Thyroid gland (tissue), 4 donors: ENCODE data around the gene NBL1. TPM values are rescaled to one million over a fixed set of nuclear protein-coding genes. Genes with fewer than 3 reads are reported as not detected.
A peak's percentile ranks its signal among the peaks of the same experiment; 100 is the strongest.

Source experiments
- DNase-seq, 2 donors: peaks; one replicate each; pipeline ENCODE4 v3.0.0-alpha.2; 2019
- H3K27ac ChIP-seq, 3 donors: fragments of 200-600 bp; sonication (generic); 1 replicate in 2 of 3; 2 replicates in 1 of 3; pipeline ENCODE4 v1.5.1; 2016 to 2019; ENCODE audit warnings: mild to moderate bottlenecking in 1 of 3, moderate library complexity in 1 of 3
- H3K27me3 ChIP-seq: fragments of 200-600 bp; sonication (generic); one replicate; pipeline ENCODE4 v1.5.1; 2019
- H3K36me3 ChIP-seq, 2 donors: fragments of 200-600 bp; sonication (generic); one replicate each; pipeline ENCODE4 v1.5.1; 2016 to 2019
- H3K4me1 ChIP-seq, 2 donors: fragments of 200-600 bp; sonication (generic); one replicate each; pipeline ENCODE4 v1.5.1; 2017 to 2019
- H3K4me3 ChIP-seq, 3 donors: fragments of 200-600 bp; sonication (generic); replicated peaks in 1 of 3; 1 replicate in 2 of 3; 2 replicates in 1 of 3; pipeline ENCODE4 v1.5.1; 2016; ENCODE audit warnings: mild to moderate bottlenecking in 1 of 3
- H3K9me3 ChIP-seq: fragments of 200-600 bp; sonication (generic); one replicate; pipeline ENCODE4 v1.5.1; 2017
- POLR2A ChIP-seq, 2 donors: fragments of 450-650 bp; IDR thresholded peaks; one replicate each; pipeline ENCODE4 v1.6.1; 2017; ENCODE audit warnings: antibody characterized with exemption in 2 of 2, mild to moderate bottlenecking in 2 of 2, moderate library complexity in 1 of 2
- WGBS, 2 donors: methylation state at CpG; one replicate each; pipeline ENCODE4 v1.1.5; 2017; 5-methylcytosine and 5-hydroxymethylcytosine counted together
- intact Hi-C: fragments of 100-400 bp; cut with DNase I; formaldehyde crosslinking; loops from one replicate; pipeline ENCODE4 v1.15.1; 2023
- total RNA-seq, 4 donors: library from RNA; depleted of rRNA; stranded (reverse); fragments of >200 nt; gene quantifications; one replicate each; pipeline ENCODE4 v1.2.3, GENCODE V29; 2016
- TF ChIP-seq, protein P1 (sequence below), 6 experiments: fragments of 200-600 bp in 3 of 6; fragments of 450-650 bp in 3 of 6; sonication (generic) in 3 of 6; IDR thresholded peaks; one replicate each; pipeline ENCODE4 v1.5.1; 2016 to 2019; ENCODE audit warnings: antibody characterized with exemption in 6 of 6, mild to moderate bottlenecking in 2 of 6, inconsistent platforms in 1 of 6, moderate library complexity in 1 of 6

The NBL1 gene
- total RNA-seq, 4 donors from 2014 or later: 29.4 to 70.4 (median 43.6) TPM

DNA sequence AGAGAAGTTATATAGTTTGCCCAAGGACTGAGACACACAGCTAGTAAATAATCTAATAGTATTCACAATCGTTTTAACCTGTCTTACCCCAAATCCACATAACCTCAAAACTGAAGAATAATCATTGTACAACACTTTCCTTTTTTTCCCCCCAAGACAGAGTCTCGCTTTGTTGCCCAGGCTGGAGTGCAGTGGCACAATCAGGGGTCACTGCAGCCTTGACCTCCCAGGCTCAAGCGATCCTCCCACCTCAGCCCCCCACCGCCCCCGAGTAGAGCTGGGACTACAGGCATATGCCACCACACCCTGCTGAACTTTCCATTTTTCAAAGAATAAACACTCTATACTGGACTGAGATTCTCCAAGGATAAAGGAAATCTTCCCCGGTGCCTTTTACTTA lies 28.7 kb upstream of the NBL1 start:
- no peak for DNase-seq
- Histone ChIP-seq H3K4me3 (no peak overlapping the region), H3K9me3 (no peaks in the 10 kb centered on the region), H3K27me3 (no peaks in the 10 kb centered on the region), H3K27ac (no peak overlapping the region), H3K4me1 (peaks cover 18 to 24% of the 10 kb centered on the region in 2 donors), H3K36me3 (no peaks in the 10 kb centered on the region)
- TF ChIP-seq, protein P1, sequence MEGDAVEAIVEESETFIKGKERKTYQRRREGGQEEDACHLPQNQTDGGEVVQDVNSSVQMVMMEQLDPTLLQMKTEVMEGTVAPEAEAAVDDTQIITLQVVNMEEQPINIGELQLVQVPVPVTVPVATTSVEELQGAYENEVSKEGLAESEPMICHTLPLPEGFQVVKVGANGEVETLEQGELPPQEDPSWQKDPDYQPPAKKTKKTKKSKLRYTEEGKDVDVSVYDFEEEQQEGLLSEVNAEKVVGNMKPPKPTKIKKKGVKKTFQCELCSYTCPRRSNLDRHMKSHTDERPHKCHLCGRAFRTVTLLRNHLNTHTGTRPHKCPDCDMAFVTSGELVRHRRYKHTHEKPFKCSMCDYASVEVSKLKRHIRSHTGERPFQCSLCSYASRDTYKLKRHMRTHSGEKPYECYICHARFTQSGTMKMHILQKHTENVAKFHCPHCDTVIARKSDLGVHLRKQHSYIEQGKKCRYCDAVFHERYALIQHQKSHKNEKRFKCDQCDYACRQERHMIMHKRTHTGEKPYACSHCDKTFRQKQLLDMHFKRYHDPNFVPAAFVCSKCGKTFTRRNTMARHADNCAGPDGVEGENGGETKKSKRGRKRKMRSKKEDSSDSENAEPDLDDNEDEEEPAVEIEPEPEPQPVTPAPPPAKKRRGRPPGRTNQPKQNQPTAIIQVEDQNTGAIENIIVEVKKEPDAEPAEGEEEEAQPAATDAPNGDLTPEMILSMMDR (IDR thresholded peaks at IDR 0.05): no peak
- no peak for TF ChIP-seq POLR2A (IDR thresholded peaks at IDR 0.05)
- intact Hi-C loops: no loop called here
- 93% methylated on average over 6 of the region's 6 CpGs for whole genome bisulfite sequencing, 2 donors

GRCh38 chr1:19616489-19616888 lies 27.6 kb upstream of the NBL1 start:
- H3K27me3 ChIP-seq: no peaks in the 10 kb centered on the region
- H3K4me3 ChIP-seq: no peak overlapping the region
- H3K36me3 ChIP-seq: no peaks in the 10 kb centered on the region
- WGBS, 2 donors: 79 to 86% methylated on average over 2 of the region's 2 CpGs
- no peak overlapping the region for H3K27ac ChIP-seq
- peaks cover 28 to 35% of the 10 kb centered on the region in 2 donors for H3K4me1 ChIP-seq
- TF ChIP-seq POLR2A (IDR thresholded peaks at IDR 0.05): no peak
- TF ChIP-seq, protein P1 (IDR thresholded peaks at IDR 0.05): no peak
- intact Hi-C loops: no loop called here
- H3K9me3 ChIP-seq: no peaks in the 10 kb centered on the region
- DNase-seq: no peak

- Histone ChIP-seq H3K4me3 (no peak overlapping the region), H3K27me3 (no peaks in the 10 kb centered on the region), H3K36me3 (no peaks in the 10 kb centered on the region), H3K4me1 (peaks cover 36 to 42% of the 10 kb centered on the region in 2 donors), H3K9me3 (no peaks in the 10 kb centered on the region), H3K27ac (no peak overlapping the region)
- no peak for DNase-seq
- intact Hi-C loops: no loop called here
- WGBS, 2 donors: 89 to 93% methylated on average over 3 of the region's 3 CpGs
- TF ChIP-seq, protein P1 (IDR thresholded peaks at IDR 0.05): no peak
- no peak for TF ChIP-seq POLR2A (IDR thresholded peaks at IDR 0.05)
Measured at GRCh38 chr1:19617376-19617775, 26.7 kb upstream of the NBL1 start.

GRCh38 chr1:19618428-19618827 lies 25.7 kb upstream of the NBL1 start:
- 96 to 100% methylated on average over 3 of the region's 3 CpGs for WGBS, 2 donors
- Histone ChIP-seq H3K27ac (peak overlapping the region in 1 of 3 donors; percentile 5), H3K4me1 (peaks cover 37 to 49% of the 10 kb centered on the region in 2 donors)

GRCh38 chr1:19619697-19620384 lies 24.3 kb upstream of the NBL1 start:
- Histone ChIP-seq H3K27me3 (no peaks in the 10 kb centered on the region), H3K4me1 (peaks cover 37 to 49% of the 10 kb centered on the region in 2 donors), H3K36me3 (no peaks in the 10 kb centered on the region), H3K27ac (peak overlapping the region; percentile 7 to 62 (median 59)), H3K4me3 (no peak overlapping the region), H3K9me3 (no peaks in the 10 kb centered on the region)
- peak; percentile 23 to 32 for DNase-seq
- no peak for TF ChIP-seq POLR2A (IDR thresholded peaks at IDR 0.05)
- TF ChIP-seq, protein P1 (IDR thresholded peaks at IDR 0.05): no peak
- intact Hi-C loops: no loop called here
- 33 to 38% methylated on average over 3 of the region's 3 CpGs for WGBS, 2 donors

More at GRCh38 chr1:19618428-19618827, 25.7 kb upstream of the NBL1 start:
- DNase-seq: no peak
- intact Hi-C loops: no loop called here
- H3K9me3 ChIP-seq: no peaks in the 10 kb centered on the region
- H3K4me3 ChIP-seq: no peak overlapping the region
- TF ChIP-seq POLR2A (IDR thresholded peaks at IDR 0.05): no peak
- TF ChIP-seq, protein P1 (IDR thresholded peaks at IDR 0.05): no peak
- H3K36me3 ChIP-seq: no peaks in the 10 kb centered on the region
- no peaks in the 10 kb centered on the region for H3K27me3 ChIP-seq
